GM13976 (cell line): Measurements from ENCODE around the gene MCMBP.

Experiments used
- DNase-seq: peaks from one replicate; pipeline ENCODE4 v3.0.0; 2012; ENCODE audit warnings: low spot score
- CTCF ChIP-seq: IDR thresholded peaks from 2 replicates; pipeline ENCODE4 v1.5.1; 2012; ENCODE audit warnings: borderline replicate concordance, mild to moderate bottlenecking; ENCODE audit not compliant: insufficient read depth; ENCODE audit errors: extremely low read depth, missing control alignments, control extremely low read depth
- in situ Hi-C: fragments of 300-500 bp; cut with MboI; formaldehyde crosslinking; loops from one replicate; pipeline ENCODE4 v1.12.0; 2022; ENCODE audit warnings: low sequenced_read_pairs, mixed read lengths, inconsistent platforms; ENCODE audit not compliant: unreplicated experiment

MCMBP gene

GRCh38 chr10:119859420-119860258, 13.0 kb downstream of the MCMBP start:
- peak; percentile 23 for TF ChIP-seq CTCF
- in situ Hi-C loops = loop anchor here (10.0 kb wide), 1 partner anchor 175 kb away; no protein-coding TSS in a partner anchor
- peak; percentile 43 for DNase-seq

GRCh38 chr10:119858063-119858462, 14.6 kb downstream of the MCMBP start:
- in situ Hi-C loops = loop anchor here (10.0 kb wide), 1 partner anchor 173 kb away; no protein-coding TSS in a partner anchor
- TF ChIP-seq CTCF = no peak
- no peak for DNase-seq

- in situ Hi-C loops = loop anchor here (10.0 kb wide), 1 partner anchor 169 kb away; no protein-coding TSS in a partner anchor
These were observed 19.1 kb downstream of the MCMBP start for GRCh38 chr10:119853574-119853973.

GRCh38 chr10:119852822-119853221, 19.8 kb downstream of the MCMBP start:
- in situ Hi-C loops = loop anchor here (10.0 kb wide), 1 partner anchor 168 kb away; no protein-coding TSS in a partner anchor
- no peak for DNase-seq

More at GRCh38 chr10:119853574-119853973, 19.1 kb downstream of the MCMBP start:
- TF ChIP-seq CTCF = no peak
- DNase-seq = no peak

GRCh38 chr10:119852277-119852676, 20.4 kb downstream of the MCMBP start:
- TF ChIP-seq CTCF = no peak
- no peak for DNase-seq
- in situ Hi-C loops = loop anchor here (10.0 kb wide), 1 partner anchor 167 kb away; no protein-coding TSS in a partner anchor

More at GRCh38 chr10:119852822-119853221, 19.8 kb downstream of the MCMBP start:
- TF ChIP-seq CTCF = no peak

GRCh38 chr10:119849944-119850343, 22.7 kb downstream of the MCMBP start:
- DNase-seq = no peak
- in situ Hi-C loops = loop anchor here (10.0 kb wide), 1 partner anchor 165 kb away; no protein-coding TSS in a partner anchor
- no peak for TF ChIP-seq CTCF
